IMR-90 (cell line): ENCODE results near the gene PRR12.
"Not testable (repeated sequence)": the region's sequence is repeated elsewhere in the genome, so short reads cannot be mapped to it uniquely, and the experiment has no call there.

Experiments used
- CEBPB ChIP-seq: IDR thresholded peaks from 2 replicates; pipeline ENCODE4 v1.6.1; 2012; ENCODE audit warnings: low read depth, low read length, improper control_type of control experiment
- FOS ChIP-seq: fragments of 150-350 bp; IDR thresholded peaks from 2 replicates; pipeline ENCODE4 v1.6.1; 2016; ENCODE audit warnings: low read depth, low read length
- MAZ ChIP-seq: IDR thresholded peaks from 2 replicates; pipeline ENCODE4 v1.6.1; 2012; ENCODE audit warnings: low read depth, mild to moderate bottlenecking, low read length, improper control_type of control experiment, moderate library complexity, borderline replicate concordance
- MXI1 ChIP-seq: IDR thresholded peaks from 2 replicates; pipeline ENCODE4 v1.6.1; 2012; ENCODE audit warnings: low read depth, mild to moderate bottlenecking, low read length, moderate library complexity, borderline replicate concordance
- POLR2A ChIP-seq: IDR thresholded peaks from 2 replicates; pipeline ENCODE4 v1.6.1; 2012; ENCODE audit warnings: mild to moderate bottlenecking, low read depth, low read length
- RCOR1 ChIP-seq: IDR thresholded peaks from 2 replicates; pipeline ENCODE4 v1.6.1; 2012; ENCODE audit warnings: mild to moderate bottlenecking, low read length, improper control_type of control experiment; ENCODE audit not compliant: insufficient replicate concordance
- SMC3 ChIP-seq: fragments of 150-350 bp; IDR thresholded peaks from 2 replicates; pipeline ENCODE4 v1.6.1; 2016; ENCODE audit warnings: low read depth, mild to moderate bottlenecking, antibody characterized with exemption, low read length, moderate library complexity
- TF ChIP-seq, protein P1 (sequence below): conservative IDR thresholded peaks from 2 replicates; pipeline ENCODE4 v1.5.1; 2012; ENCODE audit warnings: mild to moderate bottlenecking, low read depth, low read length, improper control_type of control experiment
- TF ChIP-seq, protein P2 (sequence below): fragments of 150-350 bp; IDR thresholded peaks from 2 replicates; pipeline ENCODE4 v1.6.1; 2016; ENCODE audit warnings: low read depth, mild to moderate bottlenecking, low read length, moderate library complexity, borderline replicate concordance

DNA sequence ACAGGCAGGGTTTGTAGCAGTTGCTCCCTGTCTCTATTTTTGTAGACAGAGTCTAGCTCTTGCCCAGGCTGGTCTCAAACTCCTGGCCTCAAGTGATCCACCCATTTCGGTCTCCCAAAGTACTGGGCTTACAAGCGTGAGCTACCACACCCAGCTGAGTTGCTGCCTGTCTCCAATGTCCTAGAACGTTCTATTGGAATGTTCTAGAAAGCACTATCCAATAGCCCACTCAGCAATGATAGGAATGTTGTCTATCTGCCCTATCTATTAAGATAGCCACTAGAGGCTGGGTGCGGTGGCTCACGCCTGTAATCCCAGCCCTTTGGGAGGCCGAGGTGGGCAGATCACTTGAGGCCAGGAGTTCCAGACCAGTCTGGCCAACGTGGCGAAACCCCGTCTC is 42.3 kb downstream of the PRR12 start:
- TF ChIP-seq, protein P1, sequence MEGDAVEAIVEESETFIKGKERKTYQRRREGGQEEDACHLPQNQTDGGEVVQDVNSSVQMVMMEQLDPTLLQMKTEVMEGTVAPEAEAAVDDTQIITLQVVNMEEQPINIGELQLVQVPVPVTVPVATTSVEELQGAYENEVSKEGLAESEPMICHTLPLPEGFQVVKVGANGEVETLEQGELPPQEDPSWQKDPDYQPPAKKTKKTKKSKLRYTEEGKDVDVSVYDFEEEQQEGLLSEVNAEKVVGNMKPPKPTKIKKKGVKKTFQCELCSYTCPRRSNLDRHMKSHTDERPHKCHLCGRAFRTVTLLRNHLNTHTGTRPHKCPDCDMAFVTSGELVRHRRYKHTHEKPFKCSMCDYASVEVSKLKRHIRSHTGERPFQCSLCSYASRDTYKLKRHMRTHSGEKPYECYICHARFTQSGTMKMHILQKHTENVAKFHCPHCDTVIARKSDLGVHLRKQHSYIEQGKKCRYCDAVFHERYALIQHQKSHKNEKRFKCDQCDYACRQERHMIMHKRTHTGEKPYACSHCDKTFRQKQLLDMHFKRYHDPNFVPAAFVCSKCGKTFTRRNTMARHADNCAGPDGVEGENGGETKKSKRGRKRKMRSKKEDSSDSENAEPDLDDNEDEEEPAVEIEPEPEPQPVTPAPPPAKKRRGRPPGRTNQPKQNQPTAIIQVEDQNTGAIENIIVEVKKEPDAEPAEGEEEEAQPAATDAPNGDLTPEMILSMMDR, result not testable (repeated sequence)
- not testable (repeated sequence) for TF ChIP-seq SMC3, FOS, POLR2A, CEBPB, MXI1, MAZ, RCOR1
- TF ChIP-seq, protein P2, sequence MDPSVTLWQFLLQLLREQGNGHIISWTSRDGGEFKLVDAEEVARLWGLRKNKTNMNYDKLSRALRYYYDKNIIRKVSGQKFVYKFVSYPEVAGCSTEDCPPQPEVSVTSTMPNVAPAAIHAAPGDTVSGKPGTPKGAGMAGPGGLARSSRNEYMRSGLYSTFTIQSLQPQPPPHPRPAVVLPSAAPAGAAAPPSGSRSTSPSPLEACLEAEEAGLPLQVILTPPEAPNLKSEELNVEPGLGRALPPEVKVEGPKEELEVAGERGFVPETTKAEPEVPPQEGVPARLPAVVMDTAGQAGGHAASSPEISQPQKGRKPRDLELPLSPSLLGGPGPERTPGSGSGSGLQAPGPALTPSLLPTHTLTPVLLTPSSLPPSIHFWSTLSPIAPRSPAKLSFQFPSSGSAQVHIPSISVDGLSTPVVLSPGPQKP, result not testable (repeated sequence)
